Activated CD4-positive, alpha-beta T cell treated with anti-CD3 and anti-CD28 coated beads for 24 hours (primary cell): ENCODE measurements around the gene ARID3C.

Experiments
- DNase-seq, 2 donors: peaks; one replicate each; pipeline ENCODE4 v3.0.0-alpha.2; 2020; ENCODE audit warnings: low read depth in 2 of 2

The ARID3C gene

GRCh38 chr9:34577400-34578240 is 51.2 kb downstream of the ARID3C start:
- no peak for DNase-seq

- no peak for DNase-seq
These were observed 52.1 kb downstream of the ARID3C start for GRCh38 chr9:34576597-34577399.

GRCh38 chr9:34575862-34576596 is 52.8 kb downstream of the ARID3C start:
- DNase-seq: no peak

GRCh38 chr9:34575241-34575640 is 53.6 kb downstream of the ARID3C start:
- no peak for DNase-seq

GRCh38 chr9:34574571-34574970 is 54.3 kb downstream of the ARID3C start:
- no peak for DNase-seq

GRCh38 chr9:34573599-34574325 is 55.1 kb downstream of the ARID3C start:
- no peak for DNase-seq

GRCh38 chr9:34572628-34573027 is 56.2 kb downstream of the ARID3C start:
- DNase-seq: no peak

GRCh38 chr9:34572092-34572491 is 56.8 kb downstream of the ARID3C start:
- DNase-seq: no peak

GRCh38 chr9:34571481-34571810 is 57.4 kb downstream of the ARID3C start:
- no peak for DNase-seq
